ENCODE measurements around the gene DMC1. TPM values are rescaled to one million over a fixed set of nuclear protein-coding genes. Genes with fewer than 3 reads are reported as not detected.
A peak's percentile ranks its signal among the peaks of the same experiment; 100 is the strongest.

DMC1 gene
- total RNA-seq, 1 donor from 2014 or later: 2.2 TPM

GRCh38 chr22:38572065-38572464 lies 2.1 kb upstream of the DMC1 start:
- no peaks in the 10 kb centered on the region for H3K36me3 Mint-ChIP-seq (ENCODE audit: insufficient read depth)
- H3K4me3 Mint-ChIP-seq (ENCODE audit: low read depth): no peak overlapping the region
- DNase-seq (ENCODE audit: low spot score, unreplicated experiment): no peak
- no peaks in the 10 kb centered on the region for H3K9me3 Mint-ChIP-seq (ENCODE audit: low read depth)
- peaks cover 18% of the 10 kb centered on the region for H3K4me1 Mint-ChIP-seq (ENCODE audit: low read depth)
- H3K27ac Mint-ChIP-seq: no peak overlapping the region
- peaks cover 12% of the 10 kb centered on the region for H3K27me3 Mint-ChIP-seq
- TF ChIP-seq CTCF (IDR thresholded peaks at IDR 0.05; ENCODE audit: unreplicated experiment): peak; percentile 68

DNA sequence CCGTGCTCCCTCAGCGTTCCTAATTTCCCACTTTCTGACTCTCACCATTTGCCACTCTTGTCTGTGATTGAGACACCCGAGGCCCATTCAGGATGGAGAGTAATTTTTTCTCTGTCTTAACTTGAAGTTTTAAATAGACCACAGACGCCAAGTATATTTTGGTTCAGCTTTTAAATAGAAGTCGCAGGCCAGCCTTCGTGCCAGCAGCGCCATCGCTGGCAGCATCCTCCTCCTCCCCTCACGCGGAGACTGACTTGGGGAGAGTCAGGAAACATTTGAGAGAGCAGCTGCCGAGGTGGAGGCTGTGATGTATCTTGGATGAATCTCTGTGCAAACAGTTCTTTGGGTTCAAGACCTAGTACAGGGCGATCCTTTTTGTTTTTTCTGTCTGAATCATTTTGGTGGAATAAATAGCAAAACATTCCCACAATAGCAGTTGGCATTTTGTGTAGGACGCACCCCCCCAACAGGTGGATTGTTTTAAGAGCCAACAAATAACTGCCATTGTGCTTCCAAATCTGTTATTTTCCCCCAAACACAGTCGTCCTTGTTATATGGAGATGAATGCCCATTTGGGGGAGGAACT lies 889 bp upstream of the DMC1 start:
- H3K27me3 Mint-ChIP-seq: peaks cover 12% of the 10 kb centered on the region
- peaks cover 24% of the 10 kb centered on the region for H3K4me1 Mint-ChIP-seq (ENCODE audit: low read depth)
- no peak for TF ChIP-seq CTCF (IDR thresholded peaks at IDR 0.05; ENCODE audit: unreplicated experiment)
- H3K27ac Mint-ChIP-seq: peak overlapping the region; percentile 94
- DNase-seq (ENCODE audit: low spot score, unreplicated experiment): peak; percentile 12
- H3K36me3 Mint-ChIP-seq (ENCODE audit: insufficient read depth): no peaks in the 10 kb centered on the region
- no peaks in the 10 kb centered on the region for H3K9me3 Mint-ChIP-seq (ENCODE audit: low read depth)
- H3K4me3 Mint-ChIP-seq (ENCODE audit: low read depth): peak overlapping the region; percentile 83

DNA sequence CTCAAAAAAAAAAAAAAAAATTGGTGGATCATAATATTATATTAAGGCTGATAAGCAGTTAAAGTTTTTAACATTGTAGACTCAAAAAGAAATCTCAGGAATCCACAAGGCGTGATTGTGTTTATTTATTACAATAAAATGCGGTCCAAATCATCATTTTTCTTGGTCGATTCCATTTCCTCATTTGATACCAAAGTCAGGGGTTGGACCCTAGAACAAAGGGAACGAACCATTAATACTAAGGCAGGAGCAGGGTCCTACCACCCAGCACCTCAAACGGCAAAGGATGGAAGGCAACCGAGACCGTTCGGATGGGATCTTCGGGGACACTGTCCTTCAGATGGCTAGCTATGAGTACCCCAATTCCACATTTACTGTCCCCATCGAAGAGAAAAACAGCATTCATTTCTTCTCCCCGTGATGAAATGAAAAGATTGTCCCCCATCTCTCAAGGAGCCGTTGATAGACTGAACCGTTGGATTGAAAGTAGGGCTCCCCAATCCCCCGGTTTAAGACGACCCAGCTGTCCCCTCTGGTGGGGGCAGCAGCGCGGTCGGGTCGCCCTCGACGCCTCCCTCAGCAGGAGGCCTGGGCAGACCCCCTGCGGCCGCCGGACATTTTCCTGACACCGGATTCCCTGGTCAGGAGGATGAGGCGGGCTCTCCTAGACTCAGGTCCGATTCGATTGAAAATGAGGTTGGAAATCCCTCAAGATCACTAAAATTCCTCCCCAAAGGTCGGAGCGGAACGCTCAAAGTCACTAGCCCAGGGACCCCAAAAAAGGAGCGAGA lies 607 bp downstream of the DMC1 start:
- Mint-ChIP-seq H3K4me1 (ENCODE audit: low read depth) (peaks cover 24% of the 10 kb centered on the region), H3K27ac (peak overlapping the region; percentile 84), H3K36me3 (ENCODE audit: insufficient read depth) (no peaks in the 10 kb centered on the region), H3K4me3 (ENCODE audit: low read depth) (peak overlapping the region; percentile 76), H3K27me3 (peaks cover 12% of the 10 kb centered on the region), H3K9me3 (ENCODE audit: low read depth) (no peaks in the 10 kb centered on the region)
- DNase-seq (ENCODE audit: low spot score, unreplicated experiment): no peak
- no peak for TF ChIP-seq CTCF (IDR thresholded peaks at IDR 0.05; ENCODE audit: unreplicated experiment)

- Mint-ChIP-seq H3K4me1 (ENCODE audit: low read depth) (peaks cover 24% of the 10 kb centered on the region), H3K36me3 (ENCODE audit: insufficient read depth) (no peaks in the 10 kb centered on the region), H3K4me3 (ENCODE audit: low read depth) (no peak overlapping the region), H3K27me3 (peaks cover 5% of the 10 kb centered on the region), H3K9me3 (ENCODE audit: low read depth) (no peaks in the 10 kb centered on the region), H3K27ac (peak overlapping the region; percentile 53)
- TF ChIP-seq CTCF (IDR thresholded peaks at IDR 0.05; ENCODE audit: unreplicated experiment): no peak
- no peak for DNase-seq (ENCODE audit: low spot score, unreplicated experiment)
Observed at GRCh38 chr22:38567531-38568285, 2.3 kb downstream of the DMC1 start.

DNA sequence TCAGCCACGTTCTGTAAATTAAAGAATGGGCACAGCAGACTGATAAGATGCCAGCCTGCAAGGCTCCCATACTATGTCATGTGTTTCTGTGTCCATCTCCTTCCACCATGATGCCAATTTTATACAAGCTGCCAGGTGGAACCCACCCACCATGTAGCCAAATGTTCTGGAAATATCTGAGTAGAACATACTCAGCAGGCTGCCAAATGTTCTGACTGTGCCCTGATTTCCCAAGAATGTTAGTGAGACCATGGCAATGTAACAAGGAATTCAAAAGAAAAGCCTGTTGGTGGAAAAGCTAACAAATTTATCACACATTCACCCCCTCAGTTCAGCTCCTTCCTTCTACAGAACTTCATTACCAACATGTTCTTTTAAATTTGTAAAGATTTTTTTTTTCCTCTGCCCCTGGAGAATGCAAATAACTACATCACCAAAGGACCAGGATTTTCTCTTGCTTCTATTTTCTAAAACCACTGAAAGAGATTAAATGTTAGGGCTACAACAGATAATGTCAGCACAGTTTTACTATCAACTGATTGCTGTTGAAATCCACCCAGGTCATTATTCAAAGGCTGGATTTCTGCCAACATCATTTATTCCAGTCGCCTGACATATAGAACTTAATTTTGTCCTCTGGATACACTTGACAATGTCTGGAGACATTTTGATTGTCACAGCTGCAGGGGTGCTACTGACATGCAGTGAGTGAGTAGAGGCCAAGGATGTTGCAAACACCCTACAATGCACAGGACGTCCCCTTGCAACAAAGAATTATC lies 3.1 kb downstream of the DMC1 start:
- Mint-ChIP-seq H3K27ac (peak overlapping the region; percentile 53), H3K4me1 (ENCODE audit: low read depth) (peaks cover 24% of the 10 kb centered on the region), H3K9me3 (ENCODE audit: low read depth) (no peaks in the 10 kb centered on the region), H3K36me3 (ENCODE audit: insufficient read depth) (no peaks in the 10 kb centered on the region), H3K4me3 (ENCODE audit: low read depth) (no peak overlapping the region), H3K27me3 (no peaks in the 10 kb centered on the region)
- DNase-seq (ENCODE audit: low spot score, unreplicated experiment): no peak
- TF ChIP-seq CTCF (IDR thresholded peaks at IDR 0.05; ENCODE audit: unreplicated experiment): no peak

Data from progenitor cell of endocrine pancreas (in vitro differentiated cells).